ENCODE results near the gene EGR4.

Gene EGR4

GRCh38 chr2:73244580-73244979 is 48.8 kb downstream of the EGR4 start:
- DNase-seq: no peak

- no peak for DNase-seq
These were observed 49.3 kb downstream of the EGR4 start for GRCh38 chr2:73243884-73244570.

Measured in stimulated activated CD4-positive, alpha-beta T cell treated with anti-CD3 and anti-CD28 coated beads, Interleukin-1b, Interleukin-23, amount 100 ng/mL, for 48 hours (primary cell).